ENCODE data around the gene NUSAP1. TPM values are rescaled to one million over a fixed set of nuclear protein-coding genes. Genes with fewer than 3 reads are reported as not detected.
A peak's percentile ranks its signal among the peaks of the same experiment; 100 is the strongest.
"Not testable (repeated sequence)": the region's sequence is repeated elsewhere in the genome, so short reads cannot be mapped to it uniquely, and the experiment has no call there.

The NUSAP1 gene
- total RNA-seq, 1 donor from 2014 or later: 92.3 TPM

GRCh38 chr15:41411441-41411840 lies 78.8 kb downstream of the NUSAP1 start:
- DNase-seq (ENCODE audit: low read depth, low spot score): no peak

- no peak for DNase-seq (ENCODE audit: low read depth, low spot score)
These were observed 83.6 kb downstream of the NUSAP1 start for GRCh38 chr15:41416128-41416741.

- peak; percentile 47 for DNase-seq (ENCODE audit: low read depth, low spot score)
These were observed 84.2 kb downstream of the NUSAP1 start, which contains the start of gene RTF1 for GRCh38 chr15:41416742-41417417. Gene RTF1, plus strand, starts transcription at chr15:41417095. Its CDS starts 21 bp downstream, at chr15:41417116.

- DNase-seq (ENCODE audit: low read depth, low spot score): no peak
These were observed 84.9 kb downstream of the NUSAP1 start for GRCh38 chr15:41417418-41418195.

GRCh38 chr15:41423979-41424659 lies 91.4 kb downstream of the NUSAP1 start:
- DNase-seq (ENCODE audit: low read depth, low spot score): no peak

- no peak for DNase-seq (ENCODE audit: low read depth, low spot score)
These were observed 92.1 kb downstream of the NUSAP1 start for GRCh38 chr15:41424809-41425208.

- DNase-seq (ENCODE audit: low read depth, low spot score): not testable (repeated sequence)
These were observed 93.2 kb downstream of the NUSAP1 start for GRCh38 chr15:41425907-41426306.

- no peak for DNase-seq (ENCODE audit: low read depth, low spot score)
These were observed 96.6 kb downstream of the NUSAP1 start for GRCh38 chr15:41429003-41429890.

Other genes starting within 250 kb of the NUSAP1 start
- 25.4 and 26.0 TPM in 2 replicates for gene INO80, start 216.6 kb upstream of the NUSAP1 start, total RNA-seq
- not detected in 2 replicates for gene EXD1, start 102.1 kb upstream of the NUSAP1 start, total RNA-seq
- 89.9 and 91.7 TPM in 2 replicates for gene CHP1, start 101.6 kb upstream of the NUSAP1 start, total RNA-seq
- 7.3 and 13.2 TPM in 2 replicates for gene OIP5, start 290 bp upstream of the NUSAP1 start, total RNA-seq
- gene NDUFAF1, start 69.6 kb downstream of the NUSAP1 start, total RNA-seq: 23.7 and 28.2 TPM in 2 replicates
- 14.3 and 14.6 TPM in 2 replicates for gene RTF1, start 84.2 kb downstream of the NUSAP1 start, total RNA-seq
- gene ITPKA, start 161.0 kb downstream of the NUSAP1 start, total RNA-seq: 0.46 and 2.8 TPM in 2 replicates
- 0.07 and 0.18 TPM in 2 replicates for gene LTK, start 180.9 kb downstream of the NUSAP1 start, total RNA-seq
- gene RPAP1, start 211.4 kb downstream of the NUSAP1 start, total RNA-seq: 13.7 and 31.6 TPM in 2 replicates
- gene TYRO3, start 226.3 kb downstream of the NUSAP1 start, total RNA-seq: 6.3 and 11.5 TPM in 2 replicates

Measured in pulmonary artery endothelial cell (primary cell).